CD4-positive, alpha-beta T cell treated with Interleukin-6 at 100 ng/mL for 8 hours (primary cell): ENCODE measurements around the gene PRKAB1.
"Not testable (repeated sequence)": the region's sequence is repeated elsewhere in the genome, so short reads cannot be mapped to it uniquely, and the experiment has no call there.

Experiments
- DNase-seq: peaks from one replicate; pipeline ENCODE4 v3.0.0-alpha.2; 2020; ENCODE audit warnings: mixed read lengths, low spot score

The PRKAB1 gene

DNA sequence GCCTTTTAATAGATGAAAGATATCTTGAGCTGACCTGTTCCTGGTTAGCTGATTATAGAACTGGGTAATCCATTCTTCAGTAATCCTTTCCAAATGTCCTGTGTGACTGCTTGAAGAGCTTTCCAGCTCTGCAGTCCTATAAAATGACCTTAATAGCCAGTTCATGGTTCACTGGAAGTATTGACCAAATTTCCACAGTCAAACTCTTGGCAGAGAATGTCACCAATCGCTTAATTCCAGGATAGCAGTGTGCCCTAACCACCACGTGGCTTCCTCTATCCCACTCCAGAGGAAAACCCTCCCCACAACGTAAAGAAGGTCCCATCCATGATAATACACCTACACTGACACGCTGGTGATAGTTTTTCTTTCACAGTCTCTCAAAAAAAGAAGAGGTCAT is 17.4 kb downstream of the PRKAB1 start:
- DNase-seq: no peak

DNA sequence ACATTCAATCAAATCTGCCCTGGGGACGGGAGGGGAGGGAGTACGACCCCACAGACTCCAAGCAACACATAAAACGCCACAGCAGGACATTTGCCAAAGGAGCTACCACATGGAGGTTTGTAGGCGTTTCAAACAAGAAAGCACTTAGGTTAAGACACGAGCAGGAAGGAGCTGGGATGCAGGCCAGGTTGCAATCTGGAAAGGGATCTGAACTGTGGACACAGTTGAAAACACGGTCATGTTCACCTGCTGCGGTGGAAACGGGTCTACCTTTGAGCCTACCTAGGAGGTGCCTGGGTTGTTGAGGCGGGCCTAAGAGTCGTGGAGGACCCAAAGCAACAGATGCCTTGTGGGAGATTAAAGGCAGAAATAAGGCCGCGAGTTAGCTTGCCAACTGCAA is 18.4 kb downstream of the PRKAB1 start:
- DNase-seq: no peak

DNA sequence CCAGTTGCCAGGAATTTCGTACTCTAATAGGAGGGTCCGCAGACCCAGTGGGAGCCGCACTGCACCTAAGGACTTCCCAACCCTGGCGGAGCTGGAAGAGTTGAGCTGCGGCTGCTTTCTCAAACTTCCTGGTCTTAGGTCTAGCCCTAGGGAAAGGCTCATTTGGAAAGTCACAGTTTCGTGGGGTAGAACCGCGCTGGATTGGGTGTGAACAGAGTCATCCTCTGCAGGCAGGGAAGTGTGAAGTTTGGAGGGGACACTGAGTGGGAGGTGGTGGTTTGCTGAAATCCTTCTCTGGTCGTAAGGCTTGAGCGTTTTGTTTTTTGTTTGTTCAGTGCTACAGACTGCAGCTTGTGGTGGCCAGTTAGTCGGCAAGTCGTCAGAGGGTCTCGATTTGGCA is 18.8 kb downstream of the PRKAB1 start:
- no peak for DNase-seq

DNA sequence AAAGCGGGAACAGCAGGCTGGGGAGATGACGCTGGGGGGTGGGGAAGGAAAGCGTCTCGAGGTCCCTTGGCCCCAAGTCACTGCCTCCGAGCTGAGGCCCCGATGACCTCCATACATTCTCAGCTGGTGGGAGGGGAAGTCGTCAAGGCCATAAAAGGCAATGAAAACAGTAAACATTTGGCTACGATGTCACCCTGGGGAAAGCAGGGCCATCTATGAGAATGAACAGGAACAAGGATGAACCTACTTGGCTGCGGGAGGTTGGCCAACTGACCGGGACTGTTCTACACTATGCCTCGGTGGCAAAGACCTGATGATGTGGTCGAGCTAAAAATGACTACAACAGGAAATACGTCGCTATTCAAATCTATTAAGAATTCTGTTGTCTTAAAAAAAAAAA is 19.5 kb downstream of the PRKAB1 start:
- no peak for DNase-seq

DNA sequence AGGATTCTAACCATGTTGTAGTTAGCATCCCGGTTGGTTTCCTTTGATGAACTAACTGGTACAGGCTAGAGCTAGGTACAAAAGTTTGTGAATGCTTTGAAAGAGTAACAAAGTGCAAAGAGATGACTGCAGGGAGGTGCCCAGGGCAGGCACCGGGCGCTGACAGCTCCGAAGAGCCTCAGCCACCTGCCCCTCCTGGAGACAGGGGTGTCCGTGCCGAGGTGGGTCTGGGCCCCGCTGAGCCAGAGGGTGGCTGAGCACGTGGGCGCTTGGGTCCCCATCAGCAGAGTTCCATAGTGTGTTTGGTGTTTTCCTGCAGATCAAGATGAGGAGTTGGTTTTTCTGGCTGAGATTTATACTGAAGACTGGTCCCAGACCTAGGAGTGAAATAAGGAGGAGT is 19.9 kb downstream of the PRKAB1 start:
- DNase-seq: no peak

DNA sequence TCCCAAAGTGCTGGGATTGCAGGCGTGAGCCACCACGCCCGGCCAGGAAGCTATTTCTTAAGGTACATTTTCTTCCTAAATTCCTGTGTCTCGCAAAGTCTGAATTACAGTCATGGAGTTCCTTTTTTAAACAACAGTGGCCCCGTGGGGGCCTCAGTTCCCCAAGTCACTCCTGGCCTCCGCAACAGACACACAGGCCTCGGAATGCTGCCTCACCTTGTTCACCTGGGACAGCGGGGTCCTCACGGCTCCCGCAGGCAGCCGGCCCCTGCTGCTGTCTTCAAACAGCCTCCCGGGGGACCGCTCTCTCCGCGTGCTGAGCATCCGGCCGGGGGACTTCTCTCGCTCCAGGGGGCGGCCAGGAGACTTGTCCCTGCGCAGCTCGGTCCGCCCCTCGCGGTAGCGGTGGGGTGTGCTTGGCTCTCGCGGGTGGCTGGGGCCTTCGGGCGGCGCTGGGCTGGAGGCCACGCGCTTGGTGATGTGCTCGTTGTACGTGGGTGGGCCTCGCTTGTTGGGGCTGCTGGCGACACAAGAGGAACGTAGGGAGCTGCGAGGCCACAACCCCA is 22.1 kb downstream of the PRKAB1 start:
- DNase-seq: no peak

DNA sequence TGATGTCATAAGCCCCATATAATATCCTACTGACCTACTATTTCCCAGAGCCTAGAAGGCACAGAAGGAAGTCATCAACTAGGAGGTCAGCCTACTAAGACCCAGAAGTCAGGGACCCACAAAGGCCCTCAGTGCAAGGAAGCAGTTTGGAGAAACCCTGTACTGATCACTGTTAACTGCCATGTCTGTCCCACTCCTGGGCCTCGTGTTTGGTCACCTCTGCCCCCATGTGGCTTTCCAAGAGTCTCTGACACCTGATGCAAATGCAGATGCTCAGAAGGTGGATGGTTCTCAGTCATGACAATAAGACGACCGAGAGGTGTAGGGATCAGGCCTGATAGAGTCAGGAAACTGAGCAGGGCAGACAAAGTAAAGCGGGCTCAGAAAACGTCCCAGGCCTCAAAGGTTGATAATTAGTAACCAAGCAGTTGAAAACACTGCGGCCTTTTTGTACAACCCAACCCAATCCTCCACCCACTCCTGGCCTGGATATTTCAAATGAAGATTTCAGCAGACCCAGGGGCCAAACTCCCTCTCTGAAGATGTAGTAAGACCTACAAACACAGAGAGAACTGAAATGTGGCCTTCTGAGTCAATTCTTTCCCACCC is 23.4 kb downstream of the PRKAB1 start:
- DNase-seq: no peak

DNA sequence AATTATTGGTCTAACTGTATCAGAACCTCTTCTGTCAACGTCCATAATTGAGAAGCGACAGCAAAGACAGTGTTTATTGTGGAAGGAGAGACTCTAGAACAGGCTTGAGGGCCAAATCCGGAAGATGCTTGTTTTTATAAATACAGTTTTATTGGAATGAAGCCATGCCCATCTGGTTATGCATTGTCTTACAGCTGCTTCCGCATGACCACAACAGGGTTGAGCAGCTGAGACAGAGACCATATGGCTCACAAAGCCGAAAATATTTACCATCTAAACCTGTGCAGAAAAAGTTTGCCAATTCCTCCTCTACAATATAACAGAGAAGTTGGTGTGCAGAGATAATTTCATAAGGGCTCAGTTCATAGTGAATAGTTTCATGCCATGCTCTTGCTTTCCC is 24.5 kb downstream of the PRKAB1 start:
- no peak for DNase-seq

DNA sequence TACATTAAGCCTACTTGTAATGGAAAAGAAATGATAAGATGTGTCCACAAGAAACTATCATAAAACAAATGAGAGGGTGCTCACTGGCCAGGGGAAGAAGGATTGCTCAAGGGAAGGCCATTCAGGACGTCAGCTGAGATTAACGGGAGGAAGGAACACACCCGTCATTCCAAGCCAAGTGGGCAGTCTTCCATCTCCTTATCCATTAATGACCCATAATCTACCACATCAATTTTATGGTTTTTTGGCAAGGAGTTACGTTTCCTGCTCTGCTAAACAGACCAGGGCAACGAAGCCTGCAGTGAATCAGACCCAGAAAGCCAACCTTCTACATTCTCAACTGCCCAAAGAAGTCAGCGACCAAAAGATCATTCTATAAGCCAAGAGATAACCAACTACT is 25.1 kb downstream of the PRKAB1 start:
- no peak for DNase-seq

DNA sequence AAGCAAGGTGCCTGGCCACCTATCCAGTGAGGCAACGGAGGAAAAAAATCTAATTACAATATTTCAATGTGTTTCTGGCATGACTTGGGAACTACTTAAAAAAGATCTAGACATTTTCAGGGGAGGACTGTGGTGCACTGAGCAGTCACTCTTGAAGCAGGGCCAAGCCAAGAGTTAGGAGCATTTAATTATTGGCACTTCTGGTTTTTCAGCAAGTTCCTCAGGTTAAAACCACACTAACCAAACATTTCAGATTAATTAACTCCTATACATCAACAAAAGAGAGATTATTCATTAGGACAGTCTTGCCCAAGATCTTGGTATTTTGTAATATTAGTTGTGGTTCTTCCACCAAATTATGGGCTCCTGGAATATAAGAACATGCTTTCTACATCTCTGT is 25.6 kb downstream of the PRKAB1 start:
- DNase-seq: no peak

DNA sequence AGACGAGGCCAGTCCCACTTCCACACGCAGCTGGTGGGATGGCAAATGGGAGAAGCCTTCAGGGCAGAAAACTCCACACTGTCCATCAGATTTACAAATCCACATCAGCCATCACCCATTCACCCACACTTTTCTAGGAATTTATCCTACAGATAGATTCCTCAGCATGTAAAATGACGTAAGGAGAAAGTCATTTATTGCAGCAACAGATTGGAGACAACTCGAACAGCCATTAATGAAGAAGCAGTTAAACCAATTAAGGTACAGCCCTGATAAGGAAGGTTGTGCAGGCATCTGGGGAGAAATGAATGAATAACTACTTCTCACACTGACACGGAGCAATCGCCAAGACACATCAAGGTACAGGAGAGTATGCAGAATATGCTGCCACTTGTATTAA is 26.2 kb downstream of the PRKAB1 start:
- DNase-seq: no peak

DNA sequence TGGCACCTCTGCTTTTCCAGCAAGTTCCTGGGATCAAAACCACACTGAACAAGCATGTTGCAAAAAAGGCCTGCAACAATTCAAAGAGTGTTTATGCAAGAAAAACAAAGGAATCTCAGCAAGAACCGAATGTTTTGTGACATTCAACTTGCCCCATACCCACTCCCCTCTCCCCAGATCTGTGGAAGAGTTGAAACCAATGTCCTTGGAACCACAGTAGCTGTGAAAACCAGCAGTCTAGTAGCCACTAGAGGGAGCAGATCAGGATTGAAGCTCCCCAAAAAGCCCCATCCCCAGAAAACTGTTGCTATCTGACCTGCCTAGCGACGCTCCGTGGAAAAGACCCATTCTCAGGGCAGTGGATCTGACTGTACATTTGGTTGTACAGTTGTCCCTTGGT is 27.1 kb downstream of the PRKAB1 start:
- DNase-seq: no peak

DNA sequence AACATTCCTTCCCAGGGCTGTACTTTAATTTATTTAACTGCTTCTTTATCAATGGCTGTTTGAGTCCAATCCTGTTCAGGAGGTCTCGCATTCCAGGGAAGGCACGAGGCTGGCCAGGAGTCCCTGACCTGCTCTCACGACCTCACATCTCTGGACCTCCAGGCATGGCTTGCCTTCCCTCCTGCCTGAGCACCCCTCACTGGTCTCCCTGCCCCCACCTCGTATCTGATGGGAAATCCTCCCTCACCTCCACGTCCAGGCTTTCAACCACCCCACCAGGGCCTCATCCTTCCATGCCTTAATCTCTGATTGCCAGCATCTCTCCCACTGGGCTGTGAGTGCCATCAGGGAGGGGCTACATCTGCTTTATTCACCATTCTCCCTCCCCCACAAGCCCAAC is 29.0 kb downstream of the PRKAB1 start:
- no peak for DNase-seq

DNA sequence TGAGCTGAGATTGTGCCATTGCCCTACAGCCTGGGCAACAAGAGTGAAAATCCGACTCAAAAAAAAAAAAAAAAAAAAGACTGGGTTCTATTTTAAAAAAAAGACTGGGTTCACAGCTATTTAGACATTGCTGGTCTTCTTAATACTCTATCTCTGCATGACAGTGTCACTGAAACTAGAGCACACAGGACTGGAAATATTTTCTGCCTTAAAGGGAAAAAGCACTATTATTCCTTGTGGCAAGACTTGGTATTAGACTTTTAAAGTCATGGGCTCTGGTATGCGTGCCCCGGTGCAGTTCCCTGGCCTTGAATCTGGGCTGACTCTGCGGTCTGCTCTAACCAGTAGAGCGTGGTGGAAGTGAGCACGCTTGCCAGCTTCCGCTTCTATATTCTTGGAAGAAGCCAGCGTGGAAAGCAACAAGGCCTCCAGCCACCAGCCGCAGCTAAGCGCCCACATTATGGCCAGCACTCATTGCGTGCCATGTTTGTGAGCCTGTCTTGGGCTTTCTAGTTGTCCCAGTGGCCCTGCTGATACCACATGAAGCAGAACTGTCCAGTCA is 31.3 kb downstream of the PRKAB1 start:
- DNase-seq: no peak

DNA sequence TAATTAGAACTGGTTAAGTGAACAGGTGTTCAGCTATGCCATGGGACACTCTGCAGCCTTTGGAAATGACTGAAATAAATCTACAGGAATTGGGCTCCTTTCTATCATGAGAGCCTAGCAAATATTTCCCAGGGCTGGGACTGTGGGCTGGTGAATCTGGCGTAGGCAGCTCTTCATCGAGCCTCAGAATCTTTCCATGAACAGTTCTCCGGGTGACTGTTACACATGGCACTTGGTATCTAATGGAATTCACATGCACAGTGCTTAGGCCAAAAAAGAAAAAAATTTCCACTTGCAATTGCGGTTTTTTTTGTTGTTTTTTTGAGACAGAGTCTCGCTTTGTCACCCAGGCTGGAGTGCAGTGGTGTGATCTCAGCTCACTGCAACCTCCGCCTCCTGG is 32.1 kb downstream of the PRKAB1 start:
- DNase-seq: no peak

DNA sequence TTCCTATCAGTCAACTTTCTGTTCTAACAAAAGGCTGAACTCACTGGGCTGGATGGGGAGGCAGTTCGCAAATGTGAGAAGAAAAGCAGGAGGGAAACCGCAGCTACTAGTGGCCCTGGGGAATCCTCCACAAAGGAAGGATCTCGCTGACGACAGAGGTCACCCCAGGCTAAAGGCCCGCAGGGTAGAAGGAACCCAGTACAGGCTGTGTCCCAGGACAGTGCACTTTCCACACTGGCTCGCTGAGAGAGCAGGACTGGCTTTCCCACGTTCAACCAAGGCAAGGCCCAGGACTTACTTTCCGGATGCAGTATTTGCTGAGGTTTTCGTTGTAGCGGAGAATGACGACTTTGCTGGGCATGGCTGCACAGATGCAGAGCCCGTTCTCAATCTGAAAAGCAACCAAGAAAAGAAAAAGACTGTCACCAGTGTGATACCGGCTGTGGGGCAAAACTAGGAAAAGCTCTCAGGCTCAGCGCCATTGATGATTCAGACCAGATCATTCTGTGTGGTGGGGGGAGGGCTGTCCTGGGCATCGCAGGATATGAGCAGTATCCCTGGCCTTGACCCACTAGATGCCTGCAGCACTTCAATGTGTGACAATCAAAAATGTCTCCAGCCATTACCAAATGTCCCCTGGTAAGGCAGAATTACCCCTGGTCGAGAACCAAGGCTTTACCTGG is 36.3 kb downstream of the PRKAB1 start:
- no peak for DNase-seq

DNA sequence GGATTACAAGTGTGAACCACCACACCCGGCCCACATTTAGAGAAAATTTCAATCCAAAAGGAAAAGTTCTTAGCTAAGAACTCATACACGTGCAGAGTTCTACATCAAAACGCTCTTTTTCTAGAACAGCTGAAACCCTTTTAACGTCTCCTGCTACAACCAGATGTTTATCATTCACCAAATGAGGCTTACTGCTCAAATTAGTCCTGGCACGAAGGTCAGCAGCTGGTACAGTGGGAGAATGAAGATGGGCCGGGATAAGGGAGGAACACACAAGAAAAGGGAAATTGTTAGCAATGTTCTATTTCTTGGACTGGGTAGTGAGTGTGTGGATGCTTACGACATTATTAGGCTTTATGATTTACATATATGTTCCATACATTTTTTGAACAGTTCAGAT is 37.2 kb downstream of the PRKAB1 start:
- no peak for DNase-seq

DNA sequence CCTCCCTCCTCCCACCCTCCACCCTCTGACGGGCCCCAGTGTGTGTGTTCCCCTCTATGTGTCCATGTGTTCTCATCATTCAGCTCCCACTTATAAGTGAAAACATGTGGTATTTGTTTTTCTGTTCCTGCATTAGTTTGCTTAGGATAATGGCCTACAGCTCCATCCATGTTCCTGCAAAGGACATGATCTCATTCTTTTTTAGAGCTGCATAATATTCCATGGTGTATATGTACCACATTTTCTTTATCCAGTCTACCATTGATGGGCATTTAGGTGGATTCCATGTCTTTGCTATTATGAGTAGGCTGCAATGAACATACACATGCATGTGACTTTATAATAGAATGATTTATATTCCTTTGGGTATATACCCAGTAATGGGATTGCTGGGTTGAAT is 38.5 kb downstream of the PRKAB1 start:
- not testable (repeated sequence) for DNase-seq

DNA sequence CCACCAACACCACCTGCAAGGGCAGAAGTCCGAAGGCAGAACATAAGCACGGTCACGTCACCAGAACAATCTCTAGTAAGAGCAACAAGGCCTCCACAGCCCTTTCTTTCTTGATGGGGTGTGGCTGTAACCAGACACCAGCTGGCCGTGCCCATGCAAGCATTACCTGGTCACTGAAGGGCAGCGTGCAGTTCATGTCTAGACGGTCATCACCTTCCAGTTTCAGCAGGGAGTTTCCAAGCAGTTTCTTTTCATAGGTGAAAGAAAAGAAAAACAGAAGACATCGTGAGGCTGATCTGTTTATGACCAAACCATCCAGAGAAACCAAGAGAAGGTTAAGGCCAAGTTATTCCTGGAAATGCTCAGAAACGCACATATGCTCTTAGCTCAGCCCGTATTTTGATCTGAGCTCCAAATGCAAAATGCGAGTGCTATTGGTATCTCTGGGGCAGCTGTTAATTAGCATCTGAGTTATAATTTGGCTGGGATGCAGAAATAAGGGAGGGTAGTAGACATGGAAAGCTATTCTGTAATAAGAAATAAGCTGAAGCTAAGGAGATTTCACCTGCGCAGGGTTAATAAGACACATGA is 42.5 kb downstream of the PRKAB1 start:
- DNase-seq: no peak

DNA sequence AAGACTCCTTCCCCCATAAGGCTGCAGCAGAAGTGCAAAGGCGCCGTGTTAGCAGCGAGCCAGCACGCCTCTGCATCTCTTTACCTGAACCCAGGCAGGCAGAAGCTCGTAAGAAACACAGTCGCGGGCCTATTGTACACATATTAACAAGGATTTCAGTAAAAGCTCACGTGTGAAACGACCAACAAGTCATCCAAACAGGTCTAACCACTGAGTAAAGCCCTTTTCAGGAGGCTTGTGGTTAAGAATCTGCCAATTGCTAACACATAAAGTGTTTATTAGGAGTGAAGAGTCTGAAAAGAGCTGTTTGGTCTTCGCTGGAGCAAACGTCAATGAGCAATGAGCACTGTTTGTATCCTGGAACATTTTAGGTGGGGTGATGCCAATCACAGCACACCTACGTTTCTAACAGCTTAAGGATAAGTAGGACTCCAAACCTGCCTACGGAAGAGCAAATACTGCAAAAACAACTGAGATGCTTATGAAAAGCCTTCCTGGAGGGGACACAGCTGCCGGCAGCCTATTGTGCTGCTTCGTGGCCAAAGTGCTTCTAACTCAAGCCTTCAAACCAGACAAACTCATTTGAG is 43.1 kb downstream of the PRKAB1 start:
- DNase-seq: no peak

DNA sequence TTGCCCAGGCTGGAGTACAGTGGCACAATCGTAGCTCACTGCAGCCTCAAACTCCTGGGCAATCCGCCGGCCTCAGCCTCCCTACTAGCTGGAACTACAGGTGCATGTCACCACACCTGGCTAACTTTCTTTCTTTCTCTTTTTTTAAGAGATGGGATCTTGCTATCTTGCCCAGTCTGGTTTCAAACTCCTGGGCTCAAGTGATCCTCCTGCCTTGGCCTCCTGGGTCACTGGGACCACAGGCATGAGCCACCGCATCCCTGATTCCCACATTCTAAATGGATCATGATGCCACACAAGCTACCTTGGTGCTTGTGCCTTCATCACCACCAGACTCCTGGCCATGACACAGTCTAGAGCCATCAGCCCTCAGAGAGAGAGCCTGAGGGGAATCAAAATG is 43.8 kb downstream of the PRKAB1 start:
- DNase-seq: no peak

DNA sequence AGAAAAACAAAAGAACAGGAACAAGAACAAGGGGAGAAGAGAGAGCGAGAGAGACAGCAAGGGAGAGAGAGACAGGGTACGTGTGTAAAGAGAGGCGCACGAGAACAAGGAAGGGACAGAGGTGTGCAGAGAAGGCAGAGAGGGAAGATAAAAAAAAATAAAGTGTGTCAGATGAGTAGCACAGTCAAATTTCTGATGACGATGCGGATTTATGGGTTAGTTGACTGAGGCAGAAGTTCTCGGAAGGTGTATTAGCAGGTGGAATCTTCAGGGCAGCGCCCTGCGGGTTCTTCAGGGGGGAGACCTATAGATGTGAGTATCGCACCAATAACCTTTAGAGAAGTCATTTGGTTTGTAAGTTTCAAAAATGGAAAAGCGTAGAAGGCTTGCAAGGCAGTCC is 44.8 kb downstream of the PRKAB1 start:
- DNase-seq: no peak

DNA sequence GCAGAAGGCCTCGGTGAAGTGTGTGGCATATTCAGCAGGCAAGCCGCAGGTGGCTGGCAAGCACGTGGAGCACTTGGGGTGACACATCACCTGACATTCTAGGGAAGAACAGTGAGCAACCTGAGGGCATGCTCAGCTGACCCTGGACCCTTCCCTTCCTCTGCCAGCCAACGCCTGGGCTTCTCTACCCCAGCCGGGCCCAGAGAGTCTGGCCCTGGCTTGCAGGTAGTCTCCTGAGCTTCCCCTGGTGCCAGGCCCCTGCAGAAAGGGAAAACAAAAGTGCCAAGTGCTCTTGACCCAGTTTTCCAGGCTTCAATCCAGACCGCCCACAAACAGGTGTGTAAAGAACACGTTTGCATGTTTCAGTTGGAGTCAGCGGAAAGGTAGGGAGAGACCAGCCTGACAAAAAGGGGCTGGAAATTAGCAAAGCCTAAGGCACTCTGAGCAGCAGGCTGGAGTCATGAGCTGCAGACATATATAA is 45.7 kb downstream of the PRKAB1 start:
- no peak for DNase-seq
